HepG2 (cell line): Measurements from ENCODE around the gene EMID1. TPM values are rescaled to one million over a fixed set of nuclear protein-coding genes. Genes with fewer than 3 reads are reported as not detected.

ENCODE experiments used
- ATAC-seq: fragments of 200-7000 bp; cut with Tn5 transposase; 3 replicates; pipeline ENCODE4 v1.9.1; 2020; ENCODE audit warnings: mild to moderate bottlenecking, moderate library complexity
- BruUV-seq: library from RNA; stranded (reverse); fragments of 400-500 nt; replicated peaks from 2 replicates; lab custom pipeline; 2021; lab: Mats Ljungman, UMichigan
- CTCF ChIA-PET: fragments of 300-600 bp; formaldehyde crosslinking; extraction: SDS; loops from one replicate; lab custom pipeline; 2021; ENCODE audit warnings: low total read pairs, inconsistent platforms, low intra/inter-chr PET ratio; lab: Yijun Ruan, JAX
- POLR2A ChIA-PET: fragments of 350-600 bp; sonication (Branson Sonifier 250); formaldehyde crosslinking; loops from one replicate; lab custom pipeline; 2020; ENCODE audit warnings: antibody characterized with exemption, inconsistent platforms; lab: Yijun Ruan, JAX
- DNase-seq: peaks from one replicate; pipeline ENCODE4 v3.0.0-alpha.2; 2015; ENCODE audit warnings: low spot score
- FAIRE-seq: peaks from 3 replicates; lab custom pipeline; 2011; peaks lifted over from hg19 to GRCh38; lab: Jason Lieb, UNC
- H2AFZ ChIP-seq: one replicate; pipeline ENCODE4 v1.6.1; 2011; ENCODE audit warnings: low read length, inconsistent platforms
- H3K27ac ChIP-seq: fragments of 300-600 bp; 3 replicates; pipeline ENCODE4 v1.8.0; 2011; ENCODE audit warnings: mixed run types, mild to moderate bottlenecking, mixed read lengths, low read length, inconsistent platforms; ENCODE audit not compliant: insufficient read depth; ENCODE audit errors: extremely low read length
- H3K27me3 ChIP-seq, 2 experiments: fragments of 200-600 bp in 1 of 2; 2 replicates in 1 of 2; 3 replicates in 1 of 2; pipeline versions ENCODE4 v1.6.0 to v1.8.0; 2011; ENCODE audit warnings: low read length in 2 of 2, mild to moderate bottlenecking in 2 of 2, moderate library complexity in 2 of 2, inconsistent platforms in 1 of 2; ENCODE audit not compliant: insufficient read depth in 2 of 2, control insufficient read depth in 1 of 2
- H3K36me3 ChIP-seq, 2 experiments: fragments of 200-600 bp in 1 of 2; replicated peaks in 1 of 2; 2 replicates in 1 of 2; 3 replicates in 1 of 2; pipeline versions ENCODE4 v1.5.1 to v1.8.0; 2011; ENCODE audit warnings: low read length in 2 of 2, inconsistent platforms in 1 of 2; ENCODE audit not compliant: insufficient read depth in 2 of 2, control insufficient read depth in 1 of 2
- H3K4me1 ChIP-seq: 2 replicates; pipeline ENCODE4 v1.5.1; 2012; ENCODE audit warnings: low read length, inconsistent platforms; ENCODE audit not compliant: insufficient read depth
- H3K4me2 ChIP-seq: 2 replicates; pipeline ENCODE4 v1.6.0; 2011; ENCODE audit warnings: low read depth, low read length, inconsistent platforms
- H3K4me3 ChIP-seq, 3 experiments: fragments of 200-600 bp in 1 of 3; sonication (generic), shearing (Covaris generic) in 1 of 3; replicated peaks in 1 of 3; 2 replicates each; pipeline ENCODE4 v1.5.1; 2011 to 2016; ENCODE audit warnings: low read length in 3 of 3, inconsistent platforms in 2 of 3, low read depth in 2 of 3, mild to moderate bottlenecking in 2 of 3, control low read depth in 1 of 3, mixed read lengths in 1 of 3; ENCODE audit not compliant: insufficient read depth in 1 of 3
- H3K79me2 ChIP-seq: one replicate; pipeline ENCODE4 v1.6.1; 2011; ENCODE audit warnings: low read length, inconsistent platforms; ENCODE audit not compliant: insufficient read depth
- H3K9ac ChIP-seq: 2 replicates; pipeline ENCODE4 v1.6.0; 2011; ENCODE audit warnings: mild to moderate bottlenecking, low read depth, low read length, inconsistent platforms; ENCODE audit not compliant: insufficient read depth
- H3K9me3 ChIP-seq: 2 replicates; pipeline ENCODE4 v1.5.1; 2012; ENCODE audit warnings: mild to moderate bottlenecking, low read length
- H4K20me1 ChIP-seq: 2 replicates; pipeline ENCODE4 v1.6.0; 2011; ENCODE audit warnings: inconsistent platforms, mild to moderate bottlenecking, low read length, moderate library complexity; ENCODE audit not compliant: insufficient read depth
- AGO2 ChIP-seq: fragments of 200-400 bp; formaldehyde crosslinking; optimal IDR thresholded peaks from 2 replicates; pipeline ENCODE3; 2017; ENCODE audit warnings: mild to moderate bottlenecking, low read depth, low read length, moderate library complexity
- EP300 ChIP-seq, 3 experiments: sonication (generic) in 1 of 3; formaldehyde crosslinking in 1 of 3; IDR thresholded peaks; 2 replicates each; pipeline versions ENCODE4 v1.5.1 to v1.6.1; 2011 to 2020; ENCODE audit warnings: low read depth in 2 of 3, low read length in 2 of 3, borderline replicate concordance in 1 of 3, improper control_type of control experiment in 1 of 3, mild to moderate bottlenecking in 1 of 3, missing genetic modification reagents in 1 of 3, moderate library complexity in 1 of 3
- POLR2A ChIP-seq, 2 experiments: IDR thresholded peaks; 2 replicates each; pipeline ENCODE4 v1.6.1; 2011; ENCODE audit warnings: low read depth in 2 of 2, low read length in 2 of 2, mild to moderate bottlenecking in 1 of 2, moderate library complexity in 1 of 2; ENCODE audit not compliant: insufficient read depth in 1 of 2
- POLR2AphosphoS2 ChIP-seq: IDR thresholded peaks from 2 replicates; pipeline ENCODE4 v1.6.1; 2011; ENCODE audit warnings: low read depth, low read length, improper control_type of control experiment
- POLR2AphosphoS5 ChIP-seq: IDR thresholded peaks from 2 replicates; pipeline ENCODE4 v1.6.1; 2012; ENCODE audit warnings: low read depth, low read length
- RBFOX2 ChIP-seq: fragments of 200-400 bp; formaldehyde crosslinking; IDR thresholded peaks from 2 replicates; pipeline ENCODE4 v1.6.1; 2017; ENCODE audit warnings: low read depth, mild to moderate bottlenecking, low read length
- STAG1 ChIP-seq: sonication (generic); formaldehyde crosslinking; IDR thresholded peaks from 2 replicates; pipeline ENCODE4 v1.4.0; 2020; ENCODE audit warnings: missing genetic modification reagents
- WGBS: methylation state at CpG from one replicate; pipeline ENCODE4 v1.1.6; 2017; ENCODE audit warnings: low lambda C conversion rate; 5-methylcytosine and 5-hydroxymethylcytosine counted together
- in situ Hi-C: cut with HindIII; loops from 2 replicates; pipeline ENCODE4 v1.10.0; 2017; ENCODE audit warnings: low pct_unique_long_range_greater_than_20kb; ENCODE audit not compliant: extremely low pct_ligation_motif_present
- intact Hi-C: fragments of 100-400 bp; cut with micrococcal nuclease; formaldehyde crosslinking; loops from one replicate; pipeline ENCODE4 v1.10.0; 2022; ENCODE audit not compliant: unreplicated experiment
- polyA plus RNA-seq, 8 experiments: library from polyadenylated mRNA; depleted of rRNA in 3 of 8; stranded (reverse) in 7 of 8; unstranded in 1 of 8; fragments of >200 nt; fragmentation: Illumina TruSeq in 4 of 8; extraction: Trizol in 4 of 8; gene quantifications; 2 replicates each; pipeline versions ENCODE4 v1.2.1 to v1.2.3, GENCODE V29; 2011 to 2016; ENCODE audit warnings: low read depth in 4 of 8, missing spikeins in 1 of 8, mixed read lengths in 1 of 8; ENCODE audit not compliant: insufficient read depth in 1 of 8
- total RNA-seq, 5 experiments: library from RNA; depleted of rRNA; stranded (reverse); fragments of >200 nt; fragmentation: Illumina TruSeq; extraction: Trizol; gene quantifications; 2 replicates each; pipeline ENCODE4 v1.2.3, GENCODE V29; 2016; ENCODE audit warnings: low read depth in 1 of 5
- TF ChIP-seq, protein P1 (sequence below): sonication (generic); formaldehyde crosslinking; IDR thresholded peaks from 2 replicates; pipeline ENCODE4 v1.8.0; 2022; ENCODE audit warnings: mild to moderate bottlenecking, missing genetic modification reagents; ENCODE audit not compliant: insufficient replicate concordance
- TF ChIP-seq, protein P2 (sequence below): sonication (generic); formaldehyde crosslinking; IDR thresholded peaks from 2 replicates; pipeline ENCODE4 v1.4.0; 2020; ENCODE audit warnings: mild to moderate bottlenecking, missing genetic modification reagents

The EMID1 gene
- total and polyA plus RNA-seq, 2 of the 13 experiments (the other 11 are each of a cell fraction or from before 2014, with no cell fraction given): 0.45 to 0.82 TPM

DNA sequence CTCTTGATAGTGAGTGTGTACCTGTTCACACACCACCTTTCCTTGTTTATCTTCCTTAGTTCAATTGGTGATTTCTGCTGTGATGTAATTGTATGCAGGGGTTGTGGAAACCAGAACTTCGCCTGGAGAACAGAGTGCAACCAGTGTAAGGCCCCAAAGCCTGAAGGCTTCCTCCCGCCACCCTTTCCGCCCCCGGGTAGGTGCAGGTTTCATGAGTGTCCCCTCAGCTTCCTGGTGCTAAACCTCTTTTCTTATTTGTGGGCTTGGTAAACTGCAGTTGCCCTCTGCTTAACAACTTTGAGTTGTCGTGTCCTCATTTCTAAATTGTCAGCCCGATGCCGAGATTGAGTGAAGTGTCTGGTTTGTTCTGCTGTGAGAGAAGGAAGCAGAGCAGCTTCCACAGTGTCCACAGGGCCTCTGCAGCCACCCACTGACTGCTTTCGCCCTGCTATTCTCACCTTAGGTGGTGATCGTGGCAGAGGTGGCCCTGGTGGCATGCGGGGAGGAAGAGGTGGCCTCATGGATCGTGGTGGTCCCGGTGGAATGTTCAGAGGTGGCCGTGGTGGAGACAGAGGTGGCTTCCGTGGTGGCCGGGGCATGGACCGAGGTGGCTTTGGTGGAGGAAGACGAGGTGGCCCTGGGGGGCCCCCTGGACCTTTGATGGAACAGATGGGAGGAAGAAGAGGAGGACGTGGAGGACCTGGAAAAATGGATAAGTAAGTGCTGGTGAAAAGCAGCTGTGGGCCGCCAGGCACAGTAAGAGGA lies 93.6 kb downstream of the EMID1 start:
- H3K4me3 ChIP-seq: no peak overlapping the region
- ChIA-PET CTCF (no interaction called here), POLR2A (no interaction called here)
- H2AFZ ChIP-seq: no peak overlapping the region
- H3K27ac ChIP-seq: no peak overlapping the region
- H3K9ac ChIP-seq: no peak overlapping the region
- no peaks in the 10 kb centered on the region for H3K79me2 ChIP-seq
- in situ Hi-C loops: no loop called here
- WGBS: 95% methylated on average over 19 of the region's 19 CpGs
- intact Hi-C loops: no loop called here
- no peaks in the 10 kb centered on the region for H3K9me3 ChIP-seq
- no peak for TF ChIP-seq STAG1
- TF ChIP-seq, protein P1, sequence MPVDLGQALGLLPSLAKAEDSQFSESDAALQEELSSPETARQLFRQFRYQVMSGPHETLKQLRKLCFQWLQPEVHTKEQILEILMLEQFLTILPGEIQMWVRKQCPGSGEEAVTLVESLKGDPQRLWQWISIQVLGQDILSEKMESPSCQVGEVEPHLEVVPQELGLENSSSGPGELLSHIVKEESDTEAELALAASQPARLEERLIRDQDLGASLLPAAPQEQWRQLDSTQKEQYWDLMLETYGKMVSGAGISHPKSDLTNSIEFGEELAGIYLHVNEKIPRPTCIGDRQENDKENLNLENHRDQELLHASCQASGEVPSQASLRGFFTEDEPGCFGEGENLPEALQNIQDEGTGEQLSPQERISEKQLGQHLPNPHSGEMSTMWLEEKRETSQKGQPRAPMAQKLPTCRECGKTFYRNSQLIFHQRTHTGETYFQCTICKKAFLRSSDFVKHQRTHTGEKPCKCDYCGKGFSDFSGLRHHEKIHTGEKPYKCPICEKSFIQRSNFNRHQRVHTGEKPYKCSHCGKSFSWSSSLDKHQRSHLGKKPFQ (CRISPR knock-in tag): no peak
- peak; percentile 84 for TF ChIP-seq AGO2
- TF ChIP-seq POLR2AphosphoS5: peak; percentile 13; the same call in 1 of the 2 replicates
- no peaks in the 10 kb centered on the region for H3K27me3 ChIP-seq
- H3K36me3 ChIP-seq: peaks cover 28 to 53% of the 10 kb centered on the region in 2 experiments
- no peak for ATAC-seq
- H3K4me2 ChIP-seq: no peak overlapping the region
- BruUV-seq: TSS peak; percentile 63
- H4K20me1 ChIP-seq: 0 out of 2 replicates have a peak, but pooled peaks cover 9% of the 10 kb centered on the region
- no peak for FAIRE-seq
- DNase-seq: no peak
- H3K4me1 ChIP-seq: peaks cover 18% of the 10 kb centered on the region

DNA sequence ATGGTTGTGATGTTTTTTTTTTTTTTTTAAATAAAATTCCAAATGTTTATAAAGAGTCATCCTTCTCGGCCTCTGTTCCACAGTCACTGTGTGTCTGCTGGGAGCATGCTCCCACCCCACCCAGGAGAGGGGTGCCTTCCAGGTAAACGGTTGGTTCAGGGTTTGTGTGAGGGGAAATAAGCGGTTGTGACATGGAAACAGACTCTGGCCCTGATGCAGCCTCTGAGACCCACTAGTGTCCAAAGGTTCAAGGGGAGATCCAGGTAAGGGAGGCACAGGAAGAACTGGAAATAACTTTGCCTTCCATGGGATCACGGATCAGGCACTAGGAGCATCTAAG lies 94.7 kb downstream of the EMID1 start:
- WGBS: 94% methylated on average over 4 of the region's 4 CpGs
- BruUV-seq: no TSS peak
- intact Hi-C loops: no loop called here

More for the DNA sequence above, 94.7 kb downstream of the EMID1 start:
- no peaks in the 10 kb centered on the region for H3K79me2 ChIP-seq
- ATAC-seq (no peak), FAIRE-seq (no peak), DNase-seq (no peak)
- H3K4me3 ChIP-seq: no peak overlapping the region
- TF ChIP-seq POLR2AphosphoS2 (peak; percentile 92), EP300 (IDR thresholded peaks at IDR 0.05; ENCODE audit: low read depth in 2 of 2, low read length in 2 of 2) (no peak), EP300 (CRISPR knock-in tag; IDR thresholded peaks at IDR 0.05; ENCODE audit: borderline replicate concordance) (0 out of 2 replicates have a peak, but pooled peaks have one; percentile 18), POLR2A (IDR thresholded peaks at IDR 0.05; ENCODE audit: insufficient read depth in 1 of 2, low read depth in 2 of 2, low read length in 2 of 2) (peak in 1 of 2 experiments; percentile 32; a peak in 1 of 4 replicates), RBFOX2 (0 out of 2 replicates have a peak, but pooled peaks have one; percentile 31)
- TF ChIP-seq, protein P2, sequence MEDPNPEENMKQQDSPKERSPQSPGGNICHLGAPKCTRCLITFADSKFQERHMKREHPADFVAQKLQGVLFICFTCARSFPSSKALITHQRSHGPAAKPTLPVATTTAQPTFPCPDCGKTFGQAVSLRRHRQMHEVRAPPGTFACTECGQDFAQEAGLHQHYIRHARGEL (CRISPR knock-in tag): no peak
- ChIA-PET CTCF (no interaction called here), POLR2A (no interaction called here)
- no peak overlapping the region for H3K9ac ChIP-seq
- no peak overlapping the region for H2AFZ ChIP-seq
- H3K36me3 ChIP-seq: peaks cover 28 to 42% of the 10 kb centered on the region in 2 experiments
- H4K20me1 ChIP-seq: 0 out of 2 replicates have a peak, but pooled peaks cover 9% of the 10 kb centered on the region
- H3K27ac ChIP-seq: no peak overlapping the region
- no peaks in the 10 kb centered on the region for H3K27me3 ChIP-seq
- no peaks in the 10 kb centered on the region for H3K9me3 ChIP-seq
- in situ Hi-C loops: no loop called here
- no peak overlapping the region for H3K4me2 ChIP-seq
- peaks cover 22% of the 10 kb centered on the region for H3K4me1 ChIP-seq
